Ishikawa (cell line): Measurements from ENCODE around the gene MUC4.

Source experiments
- CEBPB ChIP-seq: IDR thresholded peaks from 2 replicates; pipeline ENCODE4 v1.6.1; 2012
- CREB1 ChIP-seq: IDR thresholded peaks from 2 replicates; pipeline ENCODE4 v1.6.1; 2012; ENCODE audit warnings: low read depth
- EGR1 ChIP-seq: IDR thresholded peaks from 2 replicates; pipeline ENCODE4 v1.6.1; 2012
- EP300 ChIP-seq: IDR thresholded peaks from 2 replicates; pipeline ENCODE4 v1.6.1; 2012; ENCODE audit warnings: borderline replicate concordance
- FOXM1 ChIP-seq: IDR thresholded peaks from 2 replicates; pipeline ENCODE4 v1.6.1; 2012; ENCODE audit warnings: low read depth, borderline replicate concordance
- NFIC ChIP-seq: IDR thresholded peaks from 2 replicates; pipeline ENCODE4 v1.6.1; 2012
- RAD21 ChIP-seq: IDR thresholded peaks from 2 replicates; pipeline ENCODE4 v1.6.1; 2012; ENCODE audit warnings: low read depth
- TAF1 ChIP-seq: IDR thresholded peaks from 2 replicates; pipeline ENCODE4 v1.6.1; 2012; ENCODE audit warnings: low read depth, mild to moderate bottlenecking
- TCF12 ChIP-seq: IDR thresholded peaks from 2 replicates; pipeline ENCODE4 v1.6.1; 2012; ENCODE audit warnings: low read depth
- TEAD4 ChIP-seq: IDR thresholded peaks from 2 replicates; pipeline ENCODE4 v1.6.1; 2012
- YY1 ChIP-seq: IDR thresholded peaks from 2 replicates; pipeline ENCODE4 v1.6.1; 2012; ENCODE audit warnings: low read depth
- ZBTB7A ChIP-seq: IDR thresholded peaks from 2 replicates; pipeline ENCODE4 v1.6.1; 2012; ENCODE audit warnings: low read depth
- TF ChIP-seq, protein P1 (sequence below): IDR thresholded peaks from 2 replicates; pipeline ENCODE4 v1.6.1; 2012; ENCODE audit warnings: low read depth, mild to moderate bottlenecking
- TF ChIP-seq, protein P2 (sequence below): IDR thresholded peaks from 2 replicates; pipeline ENCODE4 v1.6.1; 2012
- TF ChIP-seq, protein P3 (sequence below): IDR thresholded peaks from 2 replicates; pipeline ENCODE4 v1.6.1; 2012

Gene MUC4

DNA sequence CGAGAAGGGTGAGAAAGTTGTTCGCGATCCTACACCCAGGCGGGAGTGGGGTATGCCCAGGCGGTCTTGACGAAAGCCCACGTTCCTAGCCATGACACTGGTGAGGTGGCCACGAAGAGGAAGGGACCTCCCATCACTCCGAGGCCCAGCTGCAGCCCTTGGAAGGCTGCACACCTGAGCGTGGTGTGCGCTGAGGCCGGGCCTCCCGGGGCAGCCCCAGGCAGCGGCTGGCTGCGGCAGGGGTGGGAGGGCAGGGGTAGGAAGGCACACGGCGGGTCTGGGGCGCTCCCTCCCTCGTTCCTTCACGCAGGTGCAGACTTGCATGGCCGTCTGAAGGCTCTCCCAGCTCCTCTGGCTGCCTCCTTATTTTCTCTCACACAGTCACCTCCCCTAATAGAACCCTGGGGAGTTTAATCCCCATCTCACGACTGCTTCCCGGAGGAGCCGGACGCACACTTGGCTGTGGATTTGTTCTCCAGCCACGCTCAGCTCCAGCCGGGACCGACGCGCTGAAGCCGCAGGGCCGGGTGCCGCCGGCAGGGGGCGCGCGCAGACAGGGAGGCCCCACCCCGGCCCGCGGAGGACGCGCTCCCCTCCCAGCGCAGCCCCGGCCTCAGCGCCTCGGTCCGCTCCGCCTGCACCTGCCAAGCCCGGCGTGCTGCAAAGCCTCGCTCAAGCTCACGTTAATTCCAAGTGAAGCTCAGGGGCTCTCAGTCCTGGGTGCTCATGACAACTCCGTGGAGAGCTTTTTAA, 37.8 kb upstream of the MUC4 start:
- TF ChIP-seq, protein P1, sequence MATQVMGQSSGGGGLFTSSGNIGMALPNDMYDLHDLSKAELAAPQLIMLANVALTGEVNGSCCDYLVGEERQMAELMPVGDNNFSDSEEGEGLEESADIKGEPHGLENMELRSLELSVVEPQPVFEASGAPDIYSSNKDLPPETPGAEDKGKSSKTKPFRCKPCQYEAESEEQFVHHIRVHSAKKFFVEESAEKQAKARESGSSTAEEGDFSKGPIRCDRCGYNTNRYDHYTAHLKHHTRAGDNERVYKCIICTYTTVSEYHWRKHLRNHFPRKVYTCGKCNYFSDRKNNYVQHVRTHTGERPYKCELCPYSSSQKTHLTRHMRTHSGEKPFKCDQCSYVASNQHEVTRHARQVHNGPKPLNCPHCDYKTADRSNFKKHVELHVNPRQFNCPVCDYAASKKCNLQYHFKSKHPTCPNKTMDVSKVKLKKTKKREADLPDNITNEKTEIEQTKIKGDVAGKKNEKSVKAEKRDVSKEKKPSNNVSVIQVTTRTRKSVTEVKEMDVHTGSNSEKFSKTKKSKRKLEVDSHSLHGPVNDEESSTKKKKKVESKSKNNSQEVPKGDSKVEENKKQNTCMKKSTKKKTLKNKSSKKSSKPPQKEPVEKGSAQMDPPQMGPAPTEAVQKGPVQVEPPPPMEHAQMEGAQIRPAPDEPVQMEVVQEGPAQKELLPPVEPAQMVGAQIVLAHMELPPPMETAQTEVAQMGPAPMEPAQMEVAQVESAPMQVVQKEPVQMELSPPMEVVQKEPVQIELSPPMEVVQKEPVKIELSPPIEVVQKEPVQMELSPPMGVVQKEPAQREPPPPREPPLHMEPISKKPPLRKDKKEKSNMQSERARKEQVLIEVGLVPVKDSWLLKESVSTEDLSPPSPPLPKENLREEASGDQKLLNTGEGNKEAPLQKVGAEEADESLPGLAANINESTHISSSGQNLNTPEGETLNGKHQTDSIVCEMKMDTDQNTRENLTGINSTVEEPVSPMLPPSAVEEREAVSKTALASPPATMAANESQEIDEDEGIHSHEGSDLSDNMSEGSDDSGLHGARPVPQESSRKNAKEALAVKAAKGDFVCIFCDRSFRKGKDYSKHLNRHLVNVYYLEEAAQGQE, result no peak
- TF ChIP-seq RAD21, result no peak
- TF ChIP-seq CEBPB, result no peak
- TF ChIP-seq YY1, result no peak

DNA sequence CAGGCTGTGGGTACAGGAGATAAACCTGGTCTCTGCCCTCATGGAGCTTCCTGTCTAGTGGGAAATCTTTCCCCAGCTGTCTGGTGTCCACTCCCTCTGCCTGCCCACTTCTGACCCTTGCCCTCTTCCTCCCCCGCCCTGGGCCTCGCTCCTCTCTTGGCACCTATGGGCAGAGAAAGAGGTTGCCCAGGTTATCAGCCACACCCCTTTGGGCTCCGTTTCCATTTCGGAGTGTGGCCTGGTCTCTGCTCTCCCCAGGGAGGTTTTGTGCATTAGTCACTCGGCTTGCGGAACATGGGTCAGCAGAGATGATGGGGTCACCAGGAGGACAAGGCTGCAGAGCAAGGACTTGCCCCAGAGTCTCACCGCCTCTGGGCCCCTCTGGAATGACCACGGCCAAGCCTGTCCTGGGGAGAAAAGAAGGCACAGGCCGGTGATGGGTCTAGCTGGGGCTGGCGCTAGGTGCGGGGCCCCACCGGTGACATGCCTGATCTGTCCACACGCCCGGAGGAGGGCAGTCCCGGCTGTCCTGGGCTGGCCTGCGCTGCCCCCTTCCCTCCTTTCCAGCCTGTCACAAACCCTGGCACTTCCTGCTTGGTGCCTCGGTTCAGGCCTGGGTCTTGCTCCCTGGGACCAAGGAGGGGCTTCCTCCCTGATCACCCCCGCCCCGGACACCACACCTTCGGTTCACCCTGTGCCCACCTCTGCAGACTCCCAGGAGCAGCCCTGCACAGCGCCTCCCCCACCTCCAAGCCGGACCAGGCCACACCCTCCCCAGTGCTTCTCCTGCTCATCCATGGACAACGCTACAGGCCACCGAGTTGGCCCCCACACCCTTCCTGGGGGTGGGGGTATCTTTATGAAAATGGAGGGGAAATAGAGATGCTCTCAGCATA, 35.6 kb upstream of the MUC4 start:
- TF ChIP-seq, protein P1, result no peak
- TF ChIP-seq ZBTB7A (0 out of 2 replicates have a peak, but pooled peaks have one; percentile 46), TEAD4 (peak; percentile 5; the same call in 1 of the 2 replicates), YY1 (no peak), TCF12 (0 out of 2 replicates have a peak, but pooled peaks have one; percentile 17), TAF1 (no peak)

DNA sequence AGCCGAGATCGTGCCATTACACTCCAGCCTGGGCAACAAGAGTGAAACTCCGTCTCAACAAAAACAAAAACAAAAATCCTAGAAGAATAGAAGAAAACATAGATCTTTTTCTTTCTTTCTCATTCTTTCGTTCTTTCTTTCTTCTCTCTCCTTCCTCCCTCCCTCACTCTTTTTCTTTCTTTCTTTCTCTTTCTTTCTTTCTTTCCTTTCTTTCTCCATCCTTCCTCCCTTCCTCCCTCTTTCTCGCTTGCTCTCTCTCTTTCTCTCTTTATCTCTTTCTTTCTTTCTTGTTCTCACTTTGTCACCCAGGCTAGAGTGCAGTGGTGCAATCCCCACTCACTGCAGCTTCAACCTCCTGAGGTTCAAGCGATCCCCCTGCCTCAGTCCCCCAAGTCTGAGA, 33.8 kb upstream of the MUC4 start:
- TF ChIP-seq, protein P1, result no peak
- TF ChIP-seq, protein P2, sequence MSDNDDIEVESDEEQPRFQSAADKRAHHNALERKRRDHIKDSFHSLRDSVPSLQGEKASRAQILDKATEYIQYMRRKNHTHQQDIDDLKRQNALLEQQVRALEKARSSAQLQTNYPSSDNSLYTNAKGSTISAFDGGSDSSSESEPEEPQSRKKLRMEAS, result no peak
- TF ChIP-seq TEAD4, result no peak
- TF ChIP-seq ZBTB7A, result no peak
- no peak for TF ChIP-seq NFIC
- no peak for TF ChIP-seq TCF12
- no peak for TF ChIP-seq EGR1
- no peak for TF ChIP-seq FOXM1
- TF ChIP-seq, protein P3, sequence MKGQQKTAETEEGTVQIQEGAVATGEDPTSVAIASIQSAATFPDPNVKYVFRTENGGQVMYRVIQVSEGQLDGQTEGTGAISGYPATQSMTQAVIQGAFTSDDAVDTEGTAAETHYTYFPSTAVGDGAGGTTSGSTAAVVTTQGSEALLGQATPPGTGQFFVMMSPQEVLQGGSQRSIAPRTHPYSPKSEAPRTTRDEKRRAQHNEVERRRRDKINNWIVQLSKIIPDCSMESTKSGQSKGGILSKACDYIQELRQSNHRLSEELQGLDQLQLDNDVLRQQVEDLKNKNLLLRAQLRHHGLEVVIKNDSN, result no peak
- TF ChIP-seq CREB1, result no peak
- no peak for TF ChIP-seq RAD21
- no peak for TF ChIP-seq EP300
- no peak for TF ChIP-seq TAF1
- TF ChIP-seq CEBPB, result no peak
- no peak for TF ChIP-seq YY1

DNA sequence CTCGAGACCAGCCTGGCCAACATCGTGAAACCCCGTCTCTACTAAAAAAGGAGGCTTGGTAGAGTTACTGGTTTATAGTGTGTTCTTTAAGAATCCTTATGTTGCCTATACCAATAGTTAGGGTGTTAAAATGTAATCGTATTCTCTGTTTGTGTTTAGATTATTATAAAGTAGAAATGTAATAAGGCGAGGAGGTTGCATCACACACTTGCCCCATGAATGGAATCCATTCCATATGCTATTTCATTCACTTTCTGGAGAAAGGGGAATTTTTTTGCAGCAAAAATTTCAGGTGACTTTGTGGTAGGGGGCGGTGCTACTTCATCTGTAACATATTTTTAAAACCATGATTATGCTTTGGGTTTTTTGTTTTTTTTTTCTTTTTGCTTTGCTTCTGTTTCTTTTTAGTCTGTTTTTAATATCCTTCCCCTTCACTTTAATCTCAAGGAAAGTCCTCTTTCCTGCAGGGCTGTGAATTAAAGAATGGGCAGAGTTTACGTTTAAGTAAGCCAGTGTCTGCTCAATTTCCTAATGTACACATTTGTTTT, 33.0 kb upstream of the MUC4 start:
- TF ChIP-seq EGR1, result no peak
- TF ChIP-seq, protein P3, result no peak
- TF ChIP-seq CEBPB, result no peak
- TF ChIP-seq YY1, result no peak
- TF ChIP-seq TEAD4, result no peak
- no peak for TF ChIP-seq RAD21
- no peak for TF ChIP-seq CREB1
- TF ChIP-seq, protein P2, result no peak
- no peak for TF ChIP-seq NFIC
- TF ChIP-seq, protein P1, result no peak
